Middle frontal gyrus (tissue), 1 donor: ENCODE results near the gene HOXA13.

Source experiments
- DNase-seq: peaks from one replicate; pipeline ENCODE4 v3.0.0-alpha.2; 2015; ENCODE audit warnings: low spot score; ENCODE audit errors: extremely low spot score

HOXA13 gene

DNA sequence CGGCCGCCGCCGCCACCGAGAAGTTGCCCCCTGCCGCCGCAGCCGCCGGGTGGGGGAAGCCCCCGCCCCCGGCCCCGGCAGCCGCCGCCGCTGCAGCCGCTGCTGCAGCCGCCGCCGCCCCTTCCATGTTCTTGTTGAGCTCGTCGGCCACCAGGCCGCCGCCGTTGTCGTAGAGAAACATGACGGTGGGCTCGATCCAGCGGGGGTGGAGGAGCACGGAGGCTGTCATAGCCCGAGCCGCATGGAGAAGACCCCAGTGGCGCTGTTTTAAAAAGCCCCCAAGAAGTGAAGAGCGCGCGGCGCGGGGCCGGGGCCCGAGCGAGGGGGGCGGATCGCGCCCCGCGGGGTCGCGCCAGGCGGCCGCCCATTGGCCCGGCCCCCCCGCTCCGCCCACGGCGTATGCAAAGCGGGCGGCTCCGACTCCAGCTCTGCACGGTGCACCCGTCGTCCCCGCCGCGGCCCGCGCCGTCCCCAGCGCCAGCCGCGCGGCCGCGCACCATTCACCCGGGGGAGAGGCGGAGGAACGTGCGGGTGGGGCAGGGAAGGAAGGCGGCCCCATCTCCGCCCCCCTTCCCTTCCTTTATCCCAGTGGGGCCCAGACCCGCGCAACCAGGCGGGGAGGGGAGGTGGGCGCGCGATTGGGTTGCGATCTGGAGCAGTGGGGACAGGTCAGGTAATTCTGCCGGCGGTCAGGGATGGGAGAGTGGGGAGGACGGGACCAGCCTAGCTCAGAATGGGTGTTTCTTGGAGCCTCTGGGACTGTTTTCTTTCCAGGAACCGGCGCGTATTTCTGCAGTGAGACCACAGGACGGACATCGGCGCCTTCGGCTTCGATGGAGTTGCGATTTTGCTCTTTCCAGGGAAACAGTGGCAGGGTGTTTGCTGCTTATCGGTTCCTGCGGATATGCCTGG lies at the start of gene HOXA13:
Gene HOXA13, minus strand, starts transcription at position 243 of the 912 bp plus-strand sequence. Its CDS starts 14 bp downstream, at position 229.
- no peak for DNase-seq

- DNase-seq, result no peak
Observed at GRCh38 chr7:27248911-27249723, 49.2 kb upstream of the HOXA13 start.

- DNase-seq, result no peak
Observed at GRCh38 chr7:27248427-27248806, 48.5 kb upstream of the HOXA13 start.

DNA sequence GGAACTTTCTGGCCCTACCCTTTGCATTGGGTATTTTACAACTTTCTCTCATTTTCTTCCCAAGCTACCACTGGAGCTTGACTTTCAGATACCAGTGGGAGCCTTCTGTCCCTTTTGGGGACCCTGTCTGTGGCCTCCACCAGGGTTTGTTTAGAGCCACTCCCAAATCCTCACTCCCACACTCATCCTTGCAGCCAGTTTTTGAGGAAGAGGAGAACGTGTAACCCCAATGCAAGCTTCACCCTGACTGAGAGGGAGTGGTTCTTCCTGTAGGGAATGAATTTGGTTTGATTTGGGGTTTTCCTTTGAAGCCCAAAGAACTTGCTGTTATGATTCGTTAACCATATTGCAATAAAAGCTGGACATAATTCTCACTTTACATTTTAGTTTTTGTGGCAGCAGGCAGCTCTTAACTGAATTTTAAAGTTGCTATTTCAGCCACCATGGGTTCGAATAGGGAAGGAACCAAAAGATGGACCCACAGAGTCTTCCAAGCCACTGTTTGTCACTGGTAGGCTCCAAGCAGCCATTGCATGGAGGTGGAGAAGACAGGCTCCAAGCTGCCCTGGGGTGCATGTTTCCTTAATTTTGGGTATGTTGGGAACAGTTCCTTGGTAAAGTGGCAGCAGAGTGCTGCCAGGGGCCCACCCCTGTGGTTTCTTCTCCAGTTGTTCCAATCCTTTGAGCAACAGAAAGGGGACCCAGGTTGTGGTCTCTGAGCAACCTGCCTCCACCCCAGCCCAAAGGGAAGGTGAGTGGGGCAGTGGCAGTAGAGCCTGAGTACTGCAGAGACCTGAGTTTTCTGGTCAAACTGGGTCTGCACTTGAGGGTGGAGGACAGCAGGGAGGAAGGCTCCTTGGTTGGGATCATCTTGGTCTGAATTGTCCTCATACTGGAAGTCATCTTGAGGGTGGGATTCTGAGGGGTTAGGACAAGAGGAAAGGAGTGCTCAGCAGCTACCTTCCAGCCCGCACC lies 47.8 kb upstream of the HOXA13 start:
- no peak for DNase-seq

DNA sequence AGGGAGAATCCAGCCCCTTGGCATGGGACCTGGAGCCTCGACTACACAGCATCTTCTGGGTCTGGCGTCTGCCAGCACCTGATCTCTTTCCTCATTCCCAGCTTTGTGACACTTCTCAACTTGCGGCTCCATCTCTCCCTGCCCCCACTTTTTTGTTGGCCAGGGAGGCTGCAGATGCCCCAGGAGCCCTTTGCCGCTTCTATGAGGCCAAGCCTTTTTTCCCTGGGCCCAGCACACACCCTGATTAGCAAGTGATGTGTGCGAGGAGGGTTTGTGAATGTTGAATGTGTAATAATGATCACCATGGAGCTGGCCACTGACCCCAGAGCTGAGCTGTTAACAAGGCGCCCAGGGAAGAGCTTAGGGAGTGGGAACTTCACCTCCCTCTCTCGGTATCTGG lies 47.1 kb upstream of the HOXA13 start:
- no peak for DNase-seq

DNA sequence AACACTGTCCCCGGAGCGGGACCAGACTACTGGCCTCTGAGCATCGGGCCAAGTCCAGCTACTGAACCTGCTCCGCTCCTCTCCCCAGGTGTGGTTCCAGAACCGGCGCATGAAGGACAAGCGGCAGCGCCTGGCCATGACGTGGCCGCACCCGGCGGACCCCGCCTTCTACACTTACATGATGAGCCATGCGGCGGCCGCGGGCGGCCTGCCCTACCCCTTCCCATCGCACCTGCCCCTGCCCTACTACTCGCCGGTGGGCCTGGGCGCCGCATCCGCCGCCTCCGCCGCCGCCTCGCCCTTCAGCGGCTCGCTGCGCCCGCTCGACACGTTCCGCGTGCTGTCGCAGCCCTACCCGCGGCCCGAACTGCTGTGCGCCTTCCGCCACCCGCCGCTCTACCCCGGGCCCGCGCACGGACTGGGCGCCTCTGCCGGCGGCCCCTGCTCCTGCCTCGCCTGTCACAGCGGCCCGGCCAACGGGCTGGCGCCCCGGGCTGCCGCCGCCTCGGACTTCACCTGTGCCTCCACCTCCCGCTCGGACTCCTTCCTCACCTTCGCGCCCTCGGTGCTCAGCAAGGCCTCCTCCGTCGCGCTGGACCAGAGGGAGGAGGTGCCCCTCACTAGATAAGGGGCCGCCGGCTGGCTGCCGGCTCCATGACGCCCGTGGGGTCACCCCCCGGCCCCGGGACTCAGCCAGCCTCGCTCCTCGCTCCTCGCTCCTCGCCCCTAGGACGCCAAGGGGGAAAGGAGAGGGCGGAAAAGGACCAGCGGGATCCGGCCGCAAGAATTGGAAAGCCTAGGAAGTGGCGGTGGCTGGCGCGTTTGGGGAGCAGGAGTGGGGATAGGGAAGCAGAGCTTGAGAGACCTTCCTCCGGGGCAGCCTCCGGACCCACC lies 46.2 kb upstream of the HOXA13 start:
- no peak for DNase-seq

GRCh38 chr7:27245124-27245797 lies 45.4 kb upstream of the HOXA13 start:
- no peak for DNase-seq

DNA sequence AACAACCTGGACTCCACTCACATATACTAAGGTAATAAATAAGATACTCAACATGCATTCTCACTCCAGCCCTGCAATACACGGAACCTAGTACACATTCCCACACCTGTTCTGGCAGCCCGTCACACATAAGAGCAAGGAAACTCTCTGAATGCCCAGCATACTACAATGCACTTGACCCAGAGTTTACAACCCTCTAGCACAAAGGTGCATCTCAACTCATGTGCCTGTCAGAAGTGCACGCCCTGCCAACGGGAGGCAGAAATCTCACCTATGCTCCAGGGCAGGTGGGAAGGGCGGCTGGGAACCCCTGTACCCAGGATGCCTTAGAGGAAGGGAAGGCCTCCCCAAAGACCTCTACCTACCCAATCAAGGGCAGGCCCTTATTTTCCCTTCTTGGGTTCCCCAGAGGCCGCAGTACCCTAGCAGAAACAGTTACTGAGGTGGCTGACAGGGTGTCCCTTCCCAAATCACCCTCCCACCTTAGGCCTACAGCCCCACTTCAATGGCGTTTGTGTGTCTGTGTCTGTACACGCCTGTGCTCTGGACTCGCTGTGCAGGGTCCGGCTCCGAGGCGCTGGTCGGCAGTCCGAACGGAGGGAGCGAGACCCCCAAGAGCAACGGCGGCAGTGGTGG lies 44.7 kb upstream of the HOXA13 start:
- no peak for DNase-seq

- no peak for DNase-seq
Observed at GRCh38 chr7:27243340-27244163, 43.7 kb upstream of the HOXA13 start.

GRCh38 chr7:27242555-27243339 lies 42.9 kb upstream of the HOXA13 start, which contains the start of gene EVX1:
EVX1 (plus strand) TSS chr7:27242802; CDS start chr7:27243031, 229 bp downstream.
- DNase-seq, result no peak

GRCh38 chr7:27242154-27242553 lies 42.3 kb upstream of the HOXA13 start:
- DNase-seq, result no peak

DNA sequence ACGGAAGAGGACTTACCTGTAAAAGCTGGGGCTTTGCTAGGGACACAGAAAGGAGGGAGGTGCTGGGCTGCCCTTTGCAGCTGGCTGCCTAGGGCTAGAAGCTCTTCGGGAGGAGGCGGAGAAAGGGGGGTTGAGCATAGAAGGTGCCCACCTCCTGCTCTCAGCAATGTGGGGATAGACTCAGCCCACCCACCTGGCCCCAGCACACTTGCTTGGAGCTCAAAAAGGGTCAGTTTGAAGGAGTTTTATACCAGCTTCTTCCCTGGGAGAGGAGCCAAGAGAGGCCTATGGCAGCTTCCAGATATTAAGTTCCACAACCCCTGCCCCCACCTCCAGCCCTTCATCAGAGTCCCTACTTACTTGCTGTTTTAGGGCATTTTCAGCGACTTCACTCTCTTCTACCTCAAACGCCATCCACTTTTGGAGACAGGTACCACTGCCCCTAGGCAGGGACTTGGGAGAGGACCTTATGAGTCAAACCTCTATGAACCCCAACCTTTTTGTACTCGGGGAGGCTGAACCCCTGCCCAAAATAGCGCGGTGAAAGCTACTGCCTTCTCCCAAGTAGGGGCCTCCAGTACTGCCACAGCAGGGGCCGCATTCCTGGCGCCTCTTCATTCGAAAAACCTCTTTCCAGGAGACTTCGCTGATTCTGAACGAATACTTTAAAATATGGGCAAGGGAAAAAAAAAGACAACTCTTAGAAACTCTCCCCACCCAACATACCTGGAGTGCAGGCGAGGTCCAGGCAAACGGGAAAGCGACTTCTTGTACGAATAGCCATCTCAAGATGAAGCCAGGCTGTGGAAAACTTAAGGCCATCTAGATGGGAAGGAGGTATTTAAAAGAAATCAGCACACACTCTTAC lies 41.5 kb upstream of the HOXA13 start:
- no peak for DNase-seq

GRCh38 chr7:27240015-27240731 lies 40.3 kb upstream of the HOXA13 start:
- DNase-seq, result no peak

- no peak for DNase-seq
Observed at GRCh38 chr7:27239387-27240014, 39.6 kb upstream of the HOXA13 start.

- DNase-seq, result no peak
Observed at GRCh38 chr7:27238979-27239386, 39.1 kb upstream of the HOXA13 start.
